Measurements from ENCODE around the gene VWC2L.

GRCh38 chr2:214560618-214561190 lies 149.8 kb downstream of the VWC2L start:
- TF ChIP-seq CTCF (IDR thresholded peaks at IDR 0.05; ENCODE audit: low read length): no peak
- TF ChIP-seq EZH2 (optimal IDR thresholded peaks at IDR 0.05; ENCODE audit: low read depth, low read length): no peak
